K562 (cell line): ENCODE measurements around the gene CRAMP1. TPM values are rescaled to one million over a fixed set of nuclear protein-coding genes. Genes with fewer than 3 reads are reported as not detected.

Source experiments
- ATAC-seq: fragments of 200-7000 bp; cut with Tn5 transposase; 3 replicates; pipeline ENCODE4 v1.9.1; 2020; ENCODE audit warnings: moderate library complexity
- BruUV-seq: library from RNA; stranded (reverse); fragments of 400-500 nt; replicated peaks from 2 replicates; lab custom pipeline; 2021; lab: Mats Ljungman, UMichigan
- CTCF ChIA-PET: fragments of 300-600 bp; formaldehyde crosslinking; extraction: SDS; loops from one replicate; lab custom pipeline; 2021; ENCODE audit warnings: low intra/inter-chr PET ratio; lab: Yijun Ruan, JAX
- POLR2A ChIA-PET: fragments of 300-600, 350-650 bp; sonication (Branson Sonifier 250); formaldehyde crosslinking; extraction: SDS; loops from one replicate; lab custom pipeline; 2021; ENCODE audit warnings: antibody characterized with exemption, inconsistent platforms; lab: Yijun Ruan, JAX
- DNase-seq, 4 experiments: peaks; one replicate each; pipeline versions ENCODE4 v3.0.0 to v3.0.0-alpha.2; 2011 to 2018; ENCODE audit warnings: low spot score in 3 of 4, mixed read lengths in 3 of 4; ENCODE audit errors: extremely low read depth in 1 of 4
- FAIRE-seq: peaks from 2 replicates; lab custom pipeline; 2011; peaks lifted over from hg19 to GRCh38; lab: Jason Lieb, UNC
- H2AFZ ChIP-seq: 2 replicates; pipeline ENCODE4 v1.6.0; 2011; ENCODE audit warnings: low read depth, low read length, control low read depth, inconsistent platforms
- H3K27ac ChIP-seq: fragments of 200-600 bp; 3 replicates; pipeline ENCODE4 v1.8.0; 2011; ENCODE audit warnings: low read depth, mild to moderate bottlenecking, control low read depth, inconsistent platforms, low read length, moderate library complexity, mixed read lengths; ENCODE audit errors: extremely low read depth
- H3K27me3 ChIP-seq, 2 experiments: fragments of 300-600 bp in 1 of 2; 2 replicates in 1 of 2; 3 replicates in 1 of 2; pipeline versions ENCODE4 v1.6.0 to v1.8.0; 2011; ENCODE audit warnings: inconsistent platforms in 2 of 2, low read length in 2 of 2, mild to moderate bottlenecking in 1 of 2, mixed read lengths in 1 of 2, moderate library complexity in 1 of 2; ENCODE audit not compliant: control insufficient read depth in 2 of 2, insufficient read depth in 2 of 2
- H3K36me3 ChIP-seq: fragments of 300-600 bp; 3 replicates; pipeline ENCODE4 v1.8.0; 2011; ENCODE audit warnings: mild to moderate bottlenecking, low read length, inconsistent platforms; ENCODE audit not compliant: control insufficient read depth, insufficient read depth
- H3K4me1 ChIP-seq, 2 experiments: fragments of 200-600 bp in 1 of 2; replicated peaks in 1 of 2; 2 replicates in 1 of 2; 3 replicates in 1 of 2; pipeline versions ENCODE4 v1.5.1 to v1.8.0; 2011; ENCODE audit warnings: inconsistent platforms in 2 of 2, low read length in 2 of 2, mild to moderate bottlenecking in 1 of 2, mixed read lengths in 1 of 2, moderate library complexity in 1 of 2; ENCODE audit not compliant: control insufficient read depth in 2 of 2, insufficient read depth in 2 of 2
- H3K4me2 ChIP-seq: 2 replicates; pipeline ENCODE4 v1.6.1; 2011; ENCODE audit warnings: low read length, control low read depth, inconsistent platforms, mixed read lengths; ENCODE audit not compliant: insufficient read depth
- H3K4me3 ChIP-seq: fragments of 200-600 bp; sonication (generic), shearing (Covaris generic); 2 replicates; pipeline ENCODE4 v1.5.1; 2016; ENCODE audit warnings: control low read depth, inconsistent platforms
- H3K79me2 ChIP-seq: fragments of 200-600 bp; 3 replicates; pipeline ENCODE4 v1.8.0; 2011; ENCODE audit warnings: low read length, inconsistent platforms; ENCODE audit not compliant: control insufficient read depth, insufficient read depth
- H3K9ac ChIP-seq, 2 experiments: 2 replicates each; pipeline versions ENCODE4 v1.6.0 to v1.6.1; 2011; ENCODE audit warnings: low read depth in 2 of 2, low read length in 2 of 2, control low read depth in 1 of 2, inconsistent platforms in 1 of 2, mild to moderate bottlenecking in 1 of 2, mixed read lengths in 1 of 2; ENCODE audit not compliant: insufficient read depth in 1 of 2
- H3K9me1 ChIP-seq: one replicate; pipeline ENCODE4 v1.6.0; 2011; ENCODE audit warnings: inconsistent platforms, mild to moderate bottlenecking, low read length, moderate library complexity; ENCODE audit not compliant: control insufficient read depth, insufficient read depth
- H3K9me3 ChIP-seq: replicated peaks from 2 replicates; pipeline ENCODE4 v1.5.1; 2011; ENCODE audit warnings: low read depth, low read length, inconsistent platforms; ENCODE audit not compliant: control insufficient read depth, insufficient read depth
- H4K20me1 ChIP-seq: replicated peaks from 2 replicates; pipeline ENCODE4 v1.6.1; 2011; ENCODE audit warnings: low read length, inconsistent platforms, mixed read lengths; ENCODE audit not compliant: control insufficient read depth, insufficient read depth
- CC2D1A ChIP-seq: fragments of 450-650 bp; IDR thresholded peaks from 2 replicates; pipeline ENCODE4 v1.6.1; 2017; ENCODE audit warnings: mild to moderate bottlenecking
- CCNT2 ChIP-seq: IDR thresholded peaks from 2 replicates; pipeline ENCODE4 v1.6.1; 2011; ENCODE audit warnings: borderline replicate concordance, low read depth, mild to moderate bottlenecking, moderate library complexity, mixed read lengths, low read length; ENCODE audit not compliant: insufficient read length; ENCODE audit errors: extremely low read depth
- TRIM24 ChIP-seq, 2 experiments: fragments of 450-650 bp; IDR thresholded peaks; 2 replicates each; pipeline ENCODE4 v1.6.1; 2016
- ZNF76 ChIP-seq: fragments of 250-450 bp; sonication (Bioruptor Pico); IDR thresholded peaks from 2 replicates; pipeline ENCODE4 v1.4.0; 2020; ENCODE audit warnings: mild to moderate bottlenecking, moderate library complexity, borderline replicate concordance
- WGBS: fragments of 100-300 bp; shearing (Covaris generic); methylation state at CpG from one replicate; pipeline ENCODE4 v1.1.6; 2016; ENCODE audit warnings: low coverage, mixed read lengths; ENCODE audit not compliant: insufficient coverage; ENCODE audit errors: missing lambda C conversion rate; 5-methylcytosine and 5-hydroxymethylcytosine counted together
- in situ Hi-C: fragments of 300-500 bp; cut with MboI; formaldehyde crosslinking; loops from 4 replicates; pipeline ENCODE4 v1.15.0; 2018; ENCODE audit warnings: inconsistent platforms, mixed read lengths
- intact Hi-C: fragments of 100-400 bp; cut with micrococcal nuclease; formaldehyde crosslinking; loops from 2 replicates; pipeline ENCODE4 v1.14.2; 2022
- polyA plus RNA-seq, 8 experiments: library from polyadenylated mRNA; depleted of rRNA in 4 of 8; stranded (reverse) in 5 of 8; unstranded in 3 of 8; fragments of >200 nt; fragmentation: Nextera tagmentation in 2 of 8; fragmentation: Illumina TruSeq in 1 of 8; extraction: Ambion mirVana in 2 of 8; extraction: Trizol in 1 of 8; gene quantifications; 2 replicates each; pipeline versions ENCODE4 v1.2.1 to v1.2.3, GENCODE V29; 2011 to 2014; ENCODE audit warnings: inconsistent platforms in 1 of 8, missing spikeins in 1 of 8
- total RNA-seq, 7 experiments: library from RNA; depleted of rRNA in 6 of 7; stranded (reverse); fragments of >200 nt in 6 of 7; fragmentation: Illumina TruSeq in 2 of 7; extraction: Trizol in 2 of 7; gene quantifications; 2 replicates each; pipeline versions ENCODE4 v1.2.1 to v1.2.3, GENCODE V29; 2011 to 2021; ENCODE audit warnings: low replicate concordance in 1 of 7
- TF ChIP-seq, protein P1 (sequence below): fragments of 250-450 bp; sonication (Bioruptor Pico); IDR thresholded peaks from 2 replicates; pipeline ENCODE4 v1.8.0; 2021; ENCODE audit warnings: moderate library complexity, mild to moderate bottlenecking, inconsistent platforms

Gene CRAMP1
- total and polyA plus RNA-seq, 9 of the 15 experiments (the other 6 are each of a cell fraction or from before 2014, with no cell fraction given): 0.52 to 20.8 (median 7.5) TPM

GRCh38 chr16:1590366-1590765, 21.8 kb upstream of the CRAMP1 start:
- H3K36me3 ChIP-seq: no peaks in the 10 kb centered on the region
- intact Hi-C loops (no loop called here), in situ Hi-C loops (no loop called here)
- H2AFZ ChIP-seq: no peak overlapping the region
- H3K4me2 ChIP-seq: no peak overlapping the region
- peak overlapping the region in 1 of 2 experiments; percentile 71; a peak in 2 of 4 replicates for H3K9ac ChIP-seq
- H3K4me3 ChIP-seq: no peak overlapping the region
- H3K79me2 ChIP-seq: no peaks in the 10 kb centered on the region
- H3K9me1 ChIP-seq: no peaks in the 10 kb centered on the region
- ATAC-seq (no peak), FAIRE-seq (no peak), DNase-seq (no peak)
- no peaks in the 10 kb centered on the region for H3K27me3 ChIP-seq
- H3K4me1 ChIP-seq: peaks cover 0 to 9% of the 10 kb centered on the region in 2 experiments; a peak in 1 of 5 replicates
- WGBS: 37% methylated on average over 5 of the region's 6 CpGs
- H3K27ac ChIP-seq: no peak overlapping the region
- no TSS peak for BruUV-seq
- H4K20me1 ChIP-seq: no peaks in the 10 kb centered on the region
- ChIA-PET CTCF (no interaction called here), POLR2A (no interaction called here)
- TF ChIP-seq TRIM24 (IDR thresholded peaks at IDR 0.05) (no peak), ZNF76 (no peak), CC2D1A (no peak), CCNT2 (no peak)
- TF ChIP-seq, protein P1, sequence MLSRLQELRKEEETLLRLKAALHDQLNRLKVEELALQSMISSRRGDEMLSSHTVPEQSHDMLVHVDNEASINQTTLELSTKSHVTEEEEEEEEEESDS (CRISPR knock-in tag): no peak
- no peaks in the 10 kb centered on the region for H3K9me3 ChIP-seq
